Activated CD4-positive, alpha-beta T cell treated with anti-CD3 and anti-CD28 coated beads, Interleukin-2, Interleukin-6, amounts not matched to agents 100 ng/mL and 50 ng/mL, durations not matched to agents 16 hours and 8 hours (primary cell): ENCODE data around the gene RAB31.

ENCODE experiments used
- DNase-seq: peaks from one replicate; pipeline ENCODE4 v3.0.0-alpha.2; 2020

Gene RAB31

DNA sequence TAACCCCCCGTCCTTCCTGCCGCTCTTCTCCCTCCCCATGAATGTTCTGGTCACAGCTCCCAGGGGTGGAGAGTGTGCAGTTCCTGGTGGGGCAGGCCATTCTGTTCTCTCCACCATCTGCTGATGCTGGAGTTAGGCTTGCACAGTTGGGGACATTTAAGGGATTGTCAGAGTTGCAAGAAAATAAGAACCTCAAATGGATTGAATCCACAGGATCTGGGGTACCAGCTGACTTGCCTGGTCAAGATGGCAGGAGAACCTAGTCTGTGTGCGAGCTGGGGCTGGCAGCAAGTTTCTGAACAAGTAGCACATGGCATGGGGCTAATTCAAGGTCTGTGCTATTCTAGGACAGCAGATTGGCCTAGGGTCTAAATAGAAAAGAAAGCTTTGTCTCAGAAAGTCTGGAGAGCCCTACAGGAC lies 116.9 kb downstream of the RAB31 start:
- DNase-seq = no peak

DNA sequence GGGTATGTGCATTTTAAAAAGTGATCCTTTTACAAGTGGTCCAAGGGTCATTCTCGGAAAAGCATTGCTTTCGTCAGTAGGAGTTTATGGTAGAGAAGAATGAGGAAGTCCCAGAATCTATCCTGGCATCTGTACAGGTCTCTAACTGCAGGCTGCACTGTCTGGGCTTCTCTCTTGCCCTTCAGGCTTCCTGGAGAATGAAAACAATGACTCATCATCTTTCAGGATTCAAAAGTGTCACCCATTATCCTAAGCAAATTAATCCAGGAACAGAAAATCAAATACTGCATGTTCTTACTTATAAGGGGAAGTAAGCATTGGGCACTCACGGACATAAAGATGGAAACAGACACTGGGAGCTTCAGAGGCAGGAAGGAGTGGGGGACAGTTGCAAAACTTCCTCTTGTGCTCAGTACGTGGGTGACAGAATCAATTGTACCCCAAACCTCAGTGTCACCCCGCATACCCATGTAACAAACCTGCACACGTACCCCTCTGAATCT lies 117.5 kb downstream of the RAB31 start:
- DNase-seq = no peak

GRCh38 chr18:9826685-9827084 lies 118.6 kb downstream of the RAB31 start:
- DNase-seq = no peak

DNA sequence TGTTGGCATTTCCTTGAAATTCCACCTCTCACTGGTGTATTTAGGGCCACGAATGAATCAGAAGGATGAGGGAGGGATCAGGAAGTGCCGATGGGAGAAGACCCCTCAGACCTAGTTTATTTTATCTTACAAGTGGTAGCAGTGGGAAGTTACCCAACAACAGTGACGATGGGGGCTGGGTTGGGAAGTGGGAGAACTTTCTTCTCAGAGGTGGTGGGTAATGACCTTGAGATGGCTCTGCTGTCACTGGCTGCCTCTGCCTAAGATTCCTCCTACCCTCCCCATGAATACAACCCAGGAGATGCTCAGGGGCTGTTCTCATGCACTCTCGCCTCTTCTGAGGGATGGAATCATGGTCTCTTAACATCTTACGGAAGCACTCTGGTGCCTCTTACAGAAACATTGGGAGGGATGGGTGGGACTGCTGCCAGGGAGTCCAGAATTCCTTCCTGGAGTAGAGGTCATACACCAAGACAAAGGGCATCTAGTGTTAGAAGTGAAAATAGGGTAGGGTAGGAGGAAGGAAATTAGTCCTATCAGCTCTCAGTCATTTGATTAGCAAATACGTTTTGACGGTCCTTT lies 119.2 kb downstream of the RAB31 start:
- no peak for DNase-seq

- peak; percentile 17 for DNase-seq
Measured at GRCh38 chr18:9827793-9828505, 119.8 kb downstream of the RAB31 start.

- no peak for DNase-seq
Measured at GRCh38 chr18:9828506-9829396, 120.7 kb downstream of the RAB31 start.

- no peak for DNase-seq
Measured at GRCh38 chr18:9829397-9829712, 121.3 kb downstream of the RAB31 start.

DNA sequence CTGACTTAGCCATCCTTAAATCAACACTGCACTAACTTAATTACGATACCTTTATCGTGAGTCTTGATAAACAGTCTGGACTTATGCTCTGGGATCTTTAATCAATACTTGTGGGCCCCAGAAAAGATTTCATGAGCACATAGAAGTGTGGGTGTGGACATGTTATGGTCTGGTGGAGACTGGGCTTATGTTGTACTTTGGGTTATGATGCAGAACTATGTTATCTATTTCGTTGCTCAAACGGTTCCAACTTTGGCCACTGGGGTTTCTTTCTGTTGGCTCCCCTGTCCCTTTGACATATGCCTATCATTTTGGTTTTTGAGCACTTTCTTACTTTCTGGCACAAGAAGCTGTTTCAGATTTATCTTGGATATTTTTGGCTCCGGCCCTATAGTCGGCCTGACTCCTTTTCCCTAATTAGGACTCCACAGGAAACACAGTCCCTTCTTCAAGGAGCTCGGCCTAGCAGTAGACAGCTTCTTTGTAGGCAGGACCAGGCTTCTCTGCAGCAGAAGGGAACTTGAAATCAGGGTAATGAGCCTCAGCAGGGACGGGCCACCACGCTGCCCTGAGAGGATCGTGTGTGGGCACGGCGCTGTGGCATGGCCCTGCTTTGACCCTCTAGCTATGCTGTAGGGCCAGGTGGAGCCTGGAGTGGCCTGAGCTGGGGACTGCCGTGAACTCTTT lies 123.1 kb downstream of the RAB31 start:
- no peak for DNase-seq

DNA sequence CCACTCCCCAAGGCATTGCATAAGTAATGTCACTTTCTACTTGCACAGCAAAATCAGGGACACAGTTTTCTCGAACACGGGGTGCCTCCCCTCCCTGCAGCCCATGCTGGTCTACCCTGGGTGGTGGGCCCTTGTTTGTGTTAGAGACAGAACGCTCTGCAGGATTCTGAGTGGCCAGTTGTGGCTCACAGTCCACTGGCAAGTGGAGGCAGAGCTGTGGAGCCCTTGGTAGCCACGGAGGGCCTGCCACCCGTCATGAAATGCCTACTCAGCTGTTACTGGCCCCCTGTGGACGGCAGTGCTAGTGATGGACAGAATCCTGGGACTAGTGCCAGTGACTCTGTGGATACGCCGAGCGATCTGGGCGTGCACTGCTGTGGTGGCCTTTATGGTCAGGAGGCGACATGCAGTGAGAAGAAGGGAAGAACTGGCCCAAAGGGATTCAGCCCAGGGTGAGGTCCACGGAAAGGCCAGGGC lies 123.7 kb downstream of the RAB31 start:
- no peak for DNase-seq

- DNase-seq = no peak
Measured at GRCh38 chr18:9832871-9833270, 124.8 kb downstream of the RAB31 start.

- DNase-seq = no peak
Measured at GRCh38 chr18:9834551-9834950, 126.5 kb downstream of the RAB31 start.

DNA sequence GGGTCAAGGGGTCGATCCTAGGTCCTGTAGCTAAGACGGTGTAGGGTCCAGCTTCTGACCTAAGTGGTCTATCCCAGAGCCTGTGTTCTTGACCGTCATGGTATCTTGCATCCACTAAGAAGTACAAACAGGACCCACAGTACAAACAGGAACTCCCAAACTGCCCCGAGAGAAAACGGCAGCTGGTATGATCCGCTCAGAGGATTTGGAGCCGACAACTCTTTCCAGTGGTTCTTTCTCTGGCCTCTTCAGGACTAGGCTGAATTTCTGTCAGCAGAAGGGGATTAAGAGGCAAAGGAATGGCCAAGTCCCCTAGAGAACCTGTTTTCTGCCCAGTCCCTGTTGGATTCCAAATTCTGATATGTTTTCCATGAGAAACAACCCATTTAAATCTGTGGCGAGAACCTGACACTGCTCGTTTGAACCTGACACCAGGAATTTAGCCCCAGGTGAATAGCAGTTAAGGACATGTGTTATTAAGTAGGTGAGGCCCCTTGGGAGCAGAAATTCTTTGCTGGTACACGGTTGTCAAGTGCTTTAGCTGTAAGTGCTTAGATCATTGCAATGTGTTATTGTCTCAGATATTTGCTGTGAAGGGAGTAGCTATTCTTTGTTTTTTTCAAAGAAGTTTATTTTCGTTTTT lies 127.1 kb downstream of the RAB31 start:
- no peak for DNase-seq

- no peak for DNase-seq
Measured at GRCh38 chr18:9835825-9836224, 127.7 kb downstream of the RAB31 start.

DNA sequence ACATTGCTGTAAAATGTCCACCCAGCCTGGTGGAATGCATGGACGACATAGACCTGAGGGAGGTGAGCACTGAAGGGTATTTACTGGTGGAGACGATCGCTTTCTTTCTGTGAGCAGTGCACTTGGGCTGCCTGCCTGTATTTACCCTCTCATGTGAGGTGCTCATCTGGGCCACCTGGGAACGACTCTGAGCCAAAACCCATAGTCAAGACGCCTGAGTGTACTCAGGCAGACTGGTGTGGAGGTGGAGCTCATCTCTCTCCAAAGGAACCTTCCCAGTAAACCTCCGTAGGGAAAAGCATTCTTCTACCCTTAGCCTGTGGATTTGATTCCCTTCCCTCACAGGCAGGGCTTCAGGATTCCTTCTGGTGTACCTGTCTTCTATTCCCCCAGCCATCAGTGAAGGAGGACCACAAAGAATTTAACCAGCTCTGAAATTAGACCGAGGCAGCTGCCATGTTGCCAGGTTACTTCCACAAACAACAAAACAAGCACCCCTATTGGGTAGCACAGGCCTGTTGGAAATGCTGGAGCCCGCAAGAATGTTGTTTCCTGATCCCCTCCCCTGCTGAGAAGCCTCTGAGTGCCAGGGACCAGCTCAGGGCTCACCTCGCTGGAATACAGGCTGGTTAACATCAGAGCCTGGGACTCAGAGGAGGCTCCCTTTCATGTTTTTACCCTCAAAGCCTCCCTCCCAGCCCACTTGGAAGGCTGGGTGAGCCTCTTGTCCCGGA lies 130.2 kb downstream of the RAB31 start:
- DNase-seq = no peak

- DNase-seq = no peak
Measured at GRCh38 chr18:9839211-9839610, 131.1 kb downstream of the RAB31 start.

GRCh38 chr18:9839853-9840252 lies 131.8 kb downstream of the RAB31 start:
- DNase-seq = no peak

- DNase-seq = no peak
Measured at GRCh38 chr18:9841752-9842151, 133.7 kb downstream of the RAB31 start.

GRCh38 chr18:9842448-9842847 lies 134.3 kb downstream of the RAB31 start:
- no peak for DNase-seq

GRCh38 chr18:9845256-9845655 lies 137.2 kb downstream of the RAB31 start:
- no peak for DNase-seq

GRCh38 chr18:9846162-9846925 lies 138.2 kb downstream of the RAB31 start:
- DNase-seq = no peak
